Measurements from ENCODE around the gene TESK1. TPM values are rescaled to one million over a fixed set of nuclear protein-coding genes. Genes with fewer than 3 reads are reported as not detected.

TESK1 gene
- total and polyA plus RNA-seq, 2 donors (not counting 1 experiment from before 2014, with no cell fraction given), result 43.8 to 94.1 TPM

DNA sequence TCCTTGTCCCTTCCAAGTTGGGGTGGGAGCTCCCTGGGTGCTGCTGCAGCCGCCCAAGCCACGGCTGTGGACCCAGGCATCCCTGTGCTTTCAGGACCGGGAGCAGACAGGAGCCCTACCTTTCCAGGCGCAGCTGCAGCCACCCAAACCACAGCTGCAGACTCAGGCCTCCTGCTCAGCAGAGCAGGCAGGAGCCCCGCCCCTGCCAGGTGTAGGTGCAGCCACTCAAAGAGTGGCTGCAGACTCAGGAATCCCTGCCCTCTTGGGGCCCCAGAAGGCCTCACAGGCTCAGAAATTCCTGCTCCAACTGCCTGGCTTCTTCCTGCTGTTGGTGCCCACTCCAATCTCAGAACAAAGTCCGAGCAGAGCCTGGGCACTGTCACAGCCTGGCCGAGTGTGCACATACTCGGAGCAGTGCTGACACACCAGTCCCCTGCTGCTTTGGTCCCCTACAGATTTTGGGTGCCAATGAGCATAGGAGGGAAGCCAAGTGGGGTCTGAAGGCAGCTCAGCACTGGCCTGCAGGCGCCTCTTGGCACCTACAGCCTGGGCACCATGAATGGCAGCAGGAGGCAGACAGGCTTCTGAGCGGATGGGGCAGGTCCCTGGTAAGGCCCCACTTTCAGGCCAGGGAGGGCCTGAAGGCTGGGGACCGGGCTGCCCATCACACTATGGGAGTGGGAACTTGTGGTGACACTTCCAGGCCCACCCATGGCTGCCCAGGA is 6.0 kb upstream of the TESK1 start:
- H4K20me1 ChIP-seq (ENCODE audit: control insufficient read depth, insufficient read depth, low read length, poor library complexity, severe bottlenecking), result no peaks in the 10 kb centered on the region

More for the DNA sequence above, 6.0 kb upstream of the TESK1 start:
- peaks cover 18% of the 10 kb centered on the region for H3K4me1 Mint-ChIP-seq
- 74% methylated on average over 11 of the region's 11 CpGs for WGBS (ENCODE audit: insufficient coverage)
- no peak for ATAC-seq (ENCODE audit: low read depth)
- H3K27ac Mint-ChIP-seq, result no peak overlapping the region
- H3K27me3 Mint-ChIP-seq, result no peaks in the 10 kb centered on the region
- ChIA-PET POLR2A (no interaction called here), CTCF (interaction anchor here (0.5 to 2.4 kb wide), 7 partner anchors 12 to 699 kb away, joined by 3 to 7 read pairs (median 3); no protein-coding TSS in a partner anchor)
- no peak overlapping the region for H3K4me3 Mint-ChIP-seq
- Histone ChIP-seq H3K79me2 (ENCODE audit: control insufficient read depth, insufficient read depth, low read length) (peaks cover 3% of the 10 kb centered on the region), H3K9ac (ENCODE audit: low read length) (no peak overlapping the region), H2AFZ (ENCODE audit: insufficient read depth, low read depth, low read length, poor library complexity, severe bottlenecking) (no peak overlapping the region), H3K4me1 (ENCODE audit: control insufficient read depth in 2 of 2, insufficient read depth in 2 of 2, low read length in 2 of 2) (peaks cover 20 to 25% of the 10 kb centered on the region in 2 donors), H3K27ac (ENCODE audit: low read length in 2 of 2) (no peak overlapping the region), H3K36me3 (replicated peaks in 1 of 2; ENCODE audit: control extremely low read depth in 1 of 2, control insufficient read depth in 1 of 2, extremely low read depth in 1 of 2, insufficient read depth in 2 of 2, low read length in 1 of 2) (no peaks in the 10 kb centered on the region), H3K4me2 (replicated peaks; ENCODE audit: low read depth, low read length, poor library complexity, severe bottlenecking) (peak overlapping the region; percentile 55), H3K27me3 (replicated peaks in 1 of 4; ENCODE audit: control extremely low read depth in 1 of 4, control insufficient read depth in 3 of 4, insufficient read depth in 4 of 4, low read length in 3 of 4) (no peaks in the 10 kb centered on the region), H3K4me3 (ENCODE audit: control extremely low read depth in 1 of 5, extremely low read depth in 1 of 5, insufficient read depth in 1 of 5, low read depth in 2 of 5, low read length in 4 of 5) (no peak overlapping the region), H3K9me3 (ENCODE audit: control extremely low read depth in 1 of 3, control insufficient read depth in 2 of 3, insufficient read depth in 1 of 3, low read length in 2 of 3) (peaks cover 0 to 18% (median 7%) of the 10 kb centered on the region in 3 donors)
- peak; percentile 38 for DNase-seq
- peaks cover 3% of the 10 kb centered on the region for H3K9me3 Mint-ChIP-seq (ENCODE audit: insufficient read depth)
- TF ChIP-seq EZH2 (IDR thresholded peaks at IDR 0.05; ENCODE audit: borderline replicate concordance, insufficient read depth, low read depth, low read length, poor library complexity, severe bottlenecking), result no peak
- TF ChIP-seq, protein P1, sequence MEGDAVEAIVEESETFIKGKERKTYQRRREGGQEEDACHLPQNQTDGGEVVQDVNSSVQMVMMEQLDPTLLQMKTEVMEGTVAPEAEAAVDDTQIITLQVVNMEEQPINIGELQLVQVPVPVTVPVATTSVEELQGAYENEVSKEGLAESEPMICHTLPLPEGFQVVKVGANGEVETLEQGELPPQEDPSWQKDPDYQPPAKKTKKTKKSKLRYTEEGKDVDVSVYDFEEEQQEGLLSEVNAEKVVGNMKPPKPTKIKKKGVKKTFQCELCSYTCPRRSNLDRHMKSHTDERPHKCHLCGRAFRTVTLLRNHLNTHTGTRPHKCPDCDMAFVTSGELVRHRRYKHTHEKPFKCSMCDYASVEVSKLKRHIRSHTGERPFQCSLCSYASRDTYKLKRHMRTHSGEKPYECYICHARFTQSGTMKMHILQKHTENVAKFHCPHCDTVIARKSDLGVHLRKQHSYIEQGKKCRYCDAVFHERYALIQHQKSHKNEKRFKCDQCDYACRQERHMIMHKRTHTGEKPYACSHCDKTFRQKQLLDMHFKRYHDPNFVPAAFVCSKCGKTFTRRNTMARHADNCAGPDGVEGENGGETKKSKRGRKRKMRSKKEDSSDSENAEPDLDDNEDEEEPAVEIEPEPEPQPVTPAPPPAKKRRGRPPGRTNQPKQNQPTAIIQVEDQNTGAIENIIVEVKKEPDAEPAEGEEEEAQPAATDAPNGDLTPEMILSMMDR (IDR thresholded peaks at IDR 0.05), result no peak
- intact Hi-C loops (cut with micrococcal nuclease), result no loop called here

Data from B cell (primary cell).